HFF-Myc (cell line): ENCODE measurements around the gene MREG.
"Not testable (repeated sequence)": the region's sequence is repeated elsewhere in the genome, so short reads cannot be mapped to it uniquely, and the experiment has no call there.

Experiments
- DNase-seq: peaks from one replicate; pipeline ENCODE4 v3.0.0-alpha.2; 2011; ENCODE audit warnings: low read depth; ENCODE audit errors: extremely low read depth
- H3K4me3 ChIP-seq: replicated peaks from 2 replicates; pipeline ENCODE4 v1.5.1; 2011; ENCODE audit warnings: low read depth, mild to moderate bottlenecking, control low read depth, low read length
- CTCF ChIP-seq: IDR thresholded peaks from 2 replicates; pipeline ENCODE4 v1.5.1; 2012; ENCODE audit warnings: mild to moderate bottlenecking, low read depth, low read length, control low read depth; ENCODE audit errors: missing control alignments

Gene MREG

GRCh38 chr2:215931256-215931903, 82.0 kb downstream of the MREG start:
- no peak overlapping the region for H3K4me3 ChIP-seq
- TF ChIP-seq CTCF = peak; percentile 90
- peak; percentile 58 for DNase-seq

- DNase-seq = no peak
- no peak overlapping the region for H3K4me3 ChIP-seq
- no peak for TF ChIP-seq CTCF
Observed at GRCh38 chr2:215930505-215931253, 82.7 kb downstream of the MREG start.

GRCh38 chr2:215929602-215930335, 83.6 kb downstream of the MREG start:
- DNase-seq = no peak
- TF ChIP-seq CTCF = no peak
- no peak overlapping the region for H3K4me3 ChIP-seq

DNA sequence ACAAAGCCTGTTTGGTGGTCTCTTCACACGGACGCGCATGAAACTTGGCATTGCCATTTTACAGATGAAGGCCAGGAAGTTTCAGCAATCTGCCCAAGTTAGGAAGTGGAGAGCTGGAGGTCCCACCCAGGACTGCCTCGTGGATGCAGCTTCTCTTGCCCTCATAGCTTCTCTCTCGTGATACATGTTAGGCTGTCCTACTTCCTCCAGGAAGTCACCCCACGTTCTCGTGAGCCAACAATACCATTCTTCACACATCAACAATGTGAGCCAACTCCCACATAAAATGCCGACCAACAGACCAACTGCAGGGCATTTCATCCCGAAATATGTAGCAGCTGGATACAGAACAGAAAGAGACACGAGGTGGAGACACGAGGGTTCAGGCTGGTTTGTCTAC, 85.3 kb downstream of the MREG start:
- no peak for TF ChIP-seq CTCF
- no peak overlapping the region for H3K4me3 ChIP-seq
- DNase-seq = no peak

DNA sequence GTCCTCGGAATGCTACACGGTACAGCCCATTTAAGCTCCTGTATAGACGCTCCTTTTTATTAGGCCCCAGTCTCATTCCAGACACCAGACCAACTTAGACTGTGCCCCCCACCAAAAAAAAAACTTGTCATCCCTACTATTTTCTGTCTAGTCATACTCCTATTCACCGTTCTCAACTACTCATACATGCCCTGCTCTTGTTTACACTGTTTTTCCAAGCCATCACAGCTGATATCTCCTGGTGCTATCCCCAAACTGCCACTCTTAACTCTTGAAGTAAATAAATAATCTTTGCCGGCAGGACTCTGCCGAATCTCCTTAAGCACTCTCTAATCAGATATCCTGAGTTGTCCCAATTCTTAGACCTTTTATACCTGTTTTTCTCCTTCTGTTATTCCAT, 86.4 kb downstream of the MREG start:
- not testable (repeated sequence) for DNase-seq, H3K4me3 ChIP-seq

DNA sequence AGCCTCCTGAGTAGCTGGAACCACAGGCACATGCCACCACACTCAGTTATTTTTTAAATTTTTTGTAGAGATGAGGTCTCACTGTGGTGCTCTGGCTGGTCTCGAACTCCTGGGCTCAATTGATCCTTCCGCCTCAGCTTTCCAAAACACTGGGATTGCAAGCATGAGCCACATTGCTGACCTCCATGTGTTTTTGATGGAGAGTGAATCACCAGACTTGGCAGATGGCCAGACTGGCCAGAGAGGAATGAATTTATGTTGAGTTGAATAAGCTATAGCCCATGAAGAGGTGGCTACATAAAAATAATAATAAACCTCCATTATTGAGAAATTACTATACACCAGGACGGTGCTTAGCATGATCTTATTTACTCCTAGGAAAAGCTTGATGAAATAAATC, 91.5 kb downstream of the MREG start:
- TF ChIP-seq CTCF = no peak
- peak; percentile 74 for DNase-seq
- H3K4me3 ChIP-seq = no peak overlapping the region
